NAMALWA (cell line): ENCODE measurements around the gene ZNF277.

ENCODE experiments used
- DNase-seq: peaks from one replicate; pipeline ENCODE4 v3.0.0-alpha.2; 2015; ENCODE audit warnings: low spot score

Gene ZNF277

GRCh38 chr7:112357136-112357535 lies 150.6 kb downstream of the ZNF277 start:
- DNase-seq = no peak

DNA sequence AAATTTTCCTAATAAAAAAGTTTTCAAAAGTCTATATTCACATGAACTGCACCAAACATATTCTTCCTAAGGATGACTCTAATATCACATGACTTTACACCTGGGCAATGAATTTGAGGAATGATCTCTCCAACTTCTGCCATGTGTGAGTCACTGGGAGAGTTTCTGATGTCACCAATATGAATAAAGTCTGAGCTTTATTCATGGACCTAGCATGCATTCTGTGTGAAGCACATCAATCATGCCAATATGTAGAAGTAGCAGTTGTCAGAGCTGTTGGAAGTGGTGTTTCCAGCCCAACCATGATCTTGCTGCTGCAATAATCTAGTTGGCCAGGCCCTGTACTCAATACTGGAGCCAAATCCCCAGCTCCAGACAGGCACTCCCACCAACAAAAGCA lies 152.0 kb downstream of the ZNF277 start:
- DNase-seq = no peak

DNA sequence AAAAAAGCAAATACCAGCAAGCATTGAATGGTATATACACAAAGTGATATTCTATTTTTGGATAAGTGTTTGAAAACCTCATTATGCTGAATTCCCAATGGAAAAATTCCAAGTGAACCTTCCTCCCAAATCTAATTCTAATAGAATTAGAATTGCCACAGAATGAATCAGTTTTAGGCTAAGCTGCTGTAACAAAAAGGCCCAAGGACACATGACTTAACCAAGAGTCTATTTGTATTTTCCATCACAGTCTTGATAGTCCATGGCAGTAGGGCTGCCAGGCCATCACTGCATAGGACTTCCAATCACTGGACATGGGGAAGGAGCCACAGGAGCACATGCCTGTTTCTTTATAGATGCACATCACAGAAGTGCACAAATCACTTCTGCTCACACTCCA lies 152.6 kb downstream of the ZNF277 start:
- DNase-seq = no peak

- no peak for DNase-seq
Observed at GRCh38 chr7:112360681-112361080, 154.2 kb downstream of the ZNF277 start.

- DNase-seq = no peak
Observed at GRCh38 chr7:112361154-112361553, 154.7 kb downstream of the ZNF277 start.

- no peak for DNase-seq
Observed at GRCh38 chr7:112362053-112362650, 155.7 kb downstream of the ZNF277 start.

DNA sequence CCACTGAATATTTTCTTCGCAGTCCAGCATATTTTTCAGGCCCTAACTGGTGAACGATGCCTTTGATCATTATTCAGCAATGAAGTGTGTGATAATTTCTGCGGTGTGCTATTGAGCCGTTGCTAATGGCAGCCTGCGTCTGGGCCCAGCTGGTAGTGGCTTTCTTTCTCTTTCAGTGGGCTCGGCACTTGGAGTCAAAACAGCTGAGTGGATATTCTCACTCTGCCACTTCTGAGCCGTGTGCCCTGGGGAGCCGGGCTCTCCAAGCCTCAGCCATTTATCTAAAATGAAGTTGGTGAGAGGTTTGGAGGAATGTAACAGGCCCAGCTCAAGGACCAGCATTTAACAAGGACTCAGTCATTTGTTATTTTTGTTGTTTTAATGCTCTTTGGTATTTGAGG lies 156.2 kb downstream of the ZNF277 start:
- no peak for DNase-seq

DNA sequence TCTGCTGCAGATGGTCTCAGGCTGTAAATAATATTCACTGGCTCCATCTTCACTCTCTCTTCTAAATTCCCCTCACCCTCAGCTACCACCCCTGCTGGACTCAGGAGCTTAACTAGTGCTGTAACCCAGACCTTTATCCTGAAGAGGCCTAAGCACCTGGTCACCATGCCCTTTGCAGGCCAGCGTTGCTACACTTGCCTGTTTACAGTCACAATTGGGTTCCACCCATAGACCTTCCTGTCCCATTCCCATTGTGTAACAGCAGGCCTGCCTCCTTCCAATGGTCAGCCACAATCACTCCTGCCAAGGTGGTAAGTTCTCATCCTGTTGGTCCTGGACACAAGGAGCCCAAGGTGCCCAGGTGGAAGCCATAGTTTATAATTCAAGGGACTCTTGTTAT lies 157.9 kb downstream of the ZNF277 start:
- DNase-seq = no peak

DNA sequence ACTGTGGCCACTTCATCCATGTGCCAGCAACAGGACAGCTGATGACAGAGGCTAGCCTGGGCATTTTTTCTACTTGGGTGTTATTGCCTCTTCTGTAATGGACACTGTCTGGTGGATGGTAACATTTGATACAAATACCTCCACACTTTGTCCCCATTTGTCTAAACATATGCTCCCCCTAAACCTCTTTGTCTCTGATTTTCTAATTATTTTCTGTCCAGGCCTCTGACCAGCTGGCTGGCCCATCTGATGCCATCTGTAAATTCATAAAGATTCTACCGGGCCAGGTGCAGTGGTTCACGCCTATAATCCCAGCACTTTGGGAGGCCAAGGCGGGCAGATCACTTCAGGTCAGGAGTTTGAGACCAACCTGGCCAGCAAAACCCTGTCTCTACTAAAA lies 159.1 kb downstream of the ZNF277 start:
- no peak for DNase-seq

DNA sequence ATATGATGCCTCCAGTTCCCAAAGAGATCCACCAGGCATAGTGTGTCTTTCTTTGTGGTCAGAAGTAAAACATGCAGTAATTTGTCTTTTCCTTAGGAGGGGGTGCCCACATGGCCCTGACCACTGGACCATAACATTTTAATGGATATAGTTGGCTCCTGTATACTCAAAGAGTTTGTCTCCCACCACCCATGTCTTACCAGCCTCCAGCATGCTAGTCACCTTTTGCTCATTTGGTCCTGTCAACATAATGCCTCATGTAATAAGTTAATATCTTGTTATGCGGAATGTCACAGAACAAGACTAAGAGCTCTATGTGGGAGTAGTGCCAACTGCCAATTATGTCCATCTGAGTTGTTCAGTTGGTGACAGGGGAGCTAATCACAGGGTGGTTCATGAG lies 160.4 kb downstream of the ZNF277 start:
- no peak for DNase-seq

DNA sequence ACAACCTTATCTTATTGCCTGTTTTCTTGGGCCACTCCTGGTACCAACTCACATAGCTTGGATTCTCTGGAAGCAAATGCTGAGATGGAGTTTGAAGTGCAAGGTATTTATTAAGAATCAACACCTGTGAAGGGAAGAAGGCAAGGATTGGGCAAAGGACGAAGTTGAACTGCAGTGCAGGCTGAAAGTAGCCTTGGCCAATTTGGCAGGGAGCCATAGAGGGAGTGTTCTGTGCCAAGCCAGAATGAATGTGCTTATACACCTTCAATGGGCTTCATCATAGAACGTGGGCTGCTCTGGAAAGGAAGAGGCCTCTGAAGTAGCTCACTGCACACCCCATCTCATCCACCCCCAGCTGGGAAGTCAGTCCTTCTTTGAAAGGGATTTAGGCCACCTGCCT lies 163.9 kb downstream of the ZNF277 start:
- DNase-seq = no peak

DNA sequence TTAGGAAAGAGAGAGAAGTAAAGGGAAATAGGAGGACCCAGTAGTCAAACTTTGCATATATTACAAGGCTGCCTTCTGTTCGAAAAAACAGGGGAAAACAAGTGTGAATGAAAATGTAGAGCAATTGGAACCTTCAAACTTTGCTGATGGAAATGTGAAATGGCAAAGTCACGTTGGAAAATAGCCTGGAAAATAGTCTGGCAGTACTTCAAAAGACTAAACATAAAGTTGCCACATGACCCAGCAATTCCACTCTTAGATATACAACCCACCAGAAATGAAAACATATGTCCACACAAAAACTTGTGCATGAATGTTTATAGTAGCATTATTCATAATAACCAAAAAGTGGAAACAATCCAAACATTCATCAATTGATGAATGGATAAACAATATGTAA lies 165.2 kb downstream of the ZNF277 start:
- DNase-seq = no peak

GRCh38 chr7:112372101-112372500 lies 165.6 kb downstream of the ZNF277 start:
- DNase-seq = no peak

DNA sequence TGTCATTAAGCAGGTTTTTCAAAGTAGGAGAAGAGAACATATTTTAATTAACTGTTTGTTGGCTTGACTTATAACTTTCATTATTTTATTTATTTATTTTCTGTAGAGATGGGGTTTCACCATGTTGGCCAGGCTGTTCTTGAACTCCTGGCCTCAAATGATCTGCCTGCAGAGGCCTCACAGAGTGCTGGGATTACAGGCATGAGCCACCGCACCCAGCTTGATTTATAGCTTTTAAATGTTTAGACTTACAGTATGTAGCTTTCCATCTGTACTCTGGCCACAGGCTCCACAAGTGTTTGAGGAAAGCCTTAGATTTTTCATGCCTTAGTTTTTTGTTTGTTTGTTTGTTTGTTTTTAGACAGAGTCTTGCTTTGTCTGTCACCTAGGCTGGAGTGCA lies 171.1 kb downstream of the ZNF277 start:
- no peak for DNase-seq

- DNase-seq = no peak
Observed at GRCh38 chr7:112381311-112382091, 175.0 kb downstream of the ZNF277 start.

- peak; percentile 58 for DNase-seq
Observed at GRCh38 chr7:112383671-112384417, 177.3 kb downstream of the ZNF277 start.

GRCh38 chr7:112385516-112385915 lies 179.0 kb downstream of the ZNF277 start:
- no peak for DNase-seq

DNA sequence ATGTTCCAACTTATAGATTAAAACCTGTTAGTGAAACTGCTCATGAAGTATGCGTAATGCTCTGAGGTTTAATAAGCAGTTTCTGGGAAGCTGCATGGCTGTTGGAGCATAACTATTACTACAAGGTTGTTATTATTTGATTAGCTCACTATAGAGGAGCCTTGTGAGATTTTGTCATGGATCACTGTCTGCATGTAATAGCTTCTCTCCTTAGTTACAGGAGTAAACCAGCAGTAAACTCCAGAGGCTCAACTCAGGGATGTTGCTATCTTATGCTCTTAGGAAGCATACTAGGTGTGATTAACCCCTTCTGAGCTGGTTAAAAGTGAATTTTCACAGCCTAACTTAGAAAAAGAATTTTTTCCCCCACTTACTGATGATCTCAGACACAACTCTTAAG lies 180.1 kb downstream of the ZNF277 start:
- no peak for DNase-seq

DNA sequence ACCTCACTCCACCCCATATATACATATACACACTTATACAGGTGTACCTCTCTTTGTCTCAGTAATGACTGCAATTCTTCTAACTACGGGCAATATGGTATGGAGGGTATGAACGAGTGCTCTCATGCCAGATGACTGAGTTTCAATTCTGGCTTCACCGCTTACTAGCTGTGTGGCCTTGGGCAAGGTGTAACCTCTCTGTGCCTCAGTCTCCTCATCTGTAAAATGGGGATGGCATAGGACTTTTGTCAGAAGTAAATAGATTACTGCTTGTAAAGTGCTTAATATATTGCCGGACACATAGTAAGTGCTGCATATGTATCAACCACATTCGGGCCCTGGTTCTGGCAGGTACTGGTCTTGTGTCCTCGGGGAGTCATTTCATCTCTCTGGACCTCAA lies 183.7 kb downstream of the ZNF277 start:
- no peak for DNase-seq

GRCh38 chr7:112391079-112391821 lies 184.8 kb downstream of the ZNF277 start:
- DNase-seq = peak; percentile 33

GRCh38 chr7:112391841-112392286 lies 185.4 kb downstream of the ZNF277 start:
- peak; percentile 68 for DNase-seq
